Thyroid gland (tissue), 4 donors: ENCODE measurements around the gene MYL10. TPM values are rescaled to one million over a fixed set of nuclear protein-coding genes. Genes with fewer than 3 reads are reported as not detected.

Experiments
- DNase-seq, 2 donors: peaks; one replicate each; pipeline ENCODE4 v3.0.0-alpha.2; 2019
- H3K27ac ChIP-seq, 3 donors: fragments of 200-600 bp; sonication (generic); 1 replicate in 2 of 3; 2 replicates in 1 of 3; pipeline ENCODE4 v1.5.1; 2016 to 2019; ENCODE audit warnings: mild to moderate bottlenecking in 1 of 3, moderate library complexity in 1 of 3
- H3K27me3 ChIP-seq: fragments of 200-600 bp; sonication (generic); one replicate; pipeline ENCODE4 v1.5.1; 2019
- H3K36me3 ChIP-seq, 2 donors: fragments of 200-600 bp; sonication (generic); one replicate each; pipeline ENCODE4 v1.5.1; 2016 to 2019
- H3K4me1 ChIP-seq, 2 donors: fragments of 200-600 bp; sonication (generic); one replicate each; pipeline ENCODE4 v1.5.1; 2017 to 2019
- H3K4me3 ChIP-seq, 3 donors: fragments of 200-600 bp; sonication (generic); replicated peaks in 1 of 3; 1 replicate in 2 of 3; 2 replicates in 1 of 3; pipeline ENCODE4 v1.5.1; 2016; ENCODE audit warnings: mild to moderate bottlenecking in 1 of 3
- H3K9me3 ChIP-seq: fragments of 200-600 bp; sonication (generic); one replicate; pipeline ENCODE4 v1.5.1; 2017
- CTCF ChIP-seq, 6 experiments: fragments of 200-600 bp in 3 of 6; fragments of 450-650 bp in 3 of 6; sonication (generic) in 3 of 6; IDR thresholded peaks; one replicate each; pipeline ENCODE4 v1.5.1; 2016 to 2019; ENCODE audit warnings: antibody characterized with exemption in 6 of 6, mild to moderate bottlenecking in 2 of 6, inconsistent platforms in 1 of 6, moderate library complexity in 1 of 6
- POLR2A ChIP-seq, 2 donors: fragments of 450-650 bp; IDR thresholded peaks; one replicate each; pipeline ENCODE4 v1.6.1; 2017; ENCODE audit warnings: antibody characterized with exemption in 2 of 2, mild to moderate bottlenecking in 2 of 2, moderate library complexity in 1 of 2
- WGBS, 2 donors: methylation state at CpG; one replicate each; pipeline ENCODE4 v1.1.5; 2017; 5-methylcytosine and 5-hydroxymethylcytosine counted together
- intact Hi-C: fragments of 100-400 bp; cut with DNase I; formaldehyde crosslinking; loops from one replicate; pipeline ENCODE4 v1.15.1; 2023
- total RNA-seq, 4 donors: library from RNA; depleted of rRNA; stranded (reverse); fragments of >200 nt; gene quantifications; one replicate each; pipeline ENCODE4 v1.2.3, GENCODE V29; 2016

The MYL10 gene
- total RNA-seq, 4 donors from 2014 or later: not detected

GRCh38 chr7:101617451-101618206 is 11.5 kb downstream of the MYL10 start:
- intact Hi-C loops: no loop called here
- no peak for DNase-seq
- Histone ChIP-seq H3K4me1 (no peaks in the 10 kb centered on the region), H3K27ac (no peak overlapping the region), H3K36me3 (no peaks in the 10 kb centered on the region), H3K4me3 (no peak overlapping the region), H3K9me3 (no peaks in the 10 kb centered on the region), H3K27me3 (no peaks in the 10 kb centered on the region)
- WGBS, 2 donors: 87 to 94% methylated on average over 2 to 4 of the region's 4 CpGs
- TF ChIP-seq CTCF (IDR thresholded peaks at IDR 0.05): no peak
- TF ChIP-seq POLR2A (IDR thresholded peaks at IDR 0.05): no peak

DNA sequence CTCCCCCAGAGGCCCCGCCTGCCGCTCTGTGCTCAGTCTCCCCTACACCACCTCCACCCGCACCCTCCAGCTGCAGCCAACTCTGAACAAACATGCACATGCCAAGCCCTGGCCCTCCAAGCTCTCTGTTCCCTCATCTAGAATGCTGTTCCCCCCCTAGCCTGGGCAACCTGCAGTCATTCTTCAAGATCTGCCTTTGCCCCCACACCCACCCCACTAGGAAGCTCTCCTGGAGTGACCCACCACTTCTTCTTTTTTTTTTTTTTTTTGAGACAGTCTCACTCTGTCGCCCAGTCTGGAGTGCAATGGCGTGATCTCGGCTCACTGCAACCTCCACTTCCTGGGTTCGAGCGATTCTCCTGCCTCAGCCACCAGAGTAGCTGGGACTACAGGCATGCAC is 13.7 kb downstream of the MYL10 start:
- TF ChIP-seq CTCF (IDR thresholded peaks at IDR 0.05): no peak
- TF ChIP-seq POLR2A (IDR thresholded peaks at IDR 0.05): no peak
- Histone ChIP-seq H3K4me1 (no peaks in the 10 kb centered on the region), H3K27ac (no peak overlapping the region), H3K4me3 (no peak overlapping the region), H3K27me3 (no peaks in the 10 kb centered on the region), H3K9me3 (no peaks in the 10 kb centered on the region), H3K36me3 (no peaks in the 10 kb centered on the region)
- 88 to 92% methylated on average over 8 of the region's 8 CpGs for WGBS, 2 donors
- intact Hi-C loops: no loop called here
- DNase-seq: no peak

DNA sequence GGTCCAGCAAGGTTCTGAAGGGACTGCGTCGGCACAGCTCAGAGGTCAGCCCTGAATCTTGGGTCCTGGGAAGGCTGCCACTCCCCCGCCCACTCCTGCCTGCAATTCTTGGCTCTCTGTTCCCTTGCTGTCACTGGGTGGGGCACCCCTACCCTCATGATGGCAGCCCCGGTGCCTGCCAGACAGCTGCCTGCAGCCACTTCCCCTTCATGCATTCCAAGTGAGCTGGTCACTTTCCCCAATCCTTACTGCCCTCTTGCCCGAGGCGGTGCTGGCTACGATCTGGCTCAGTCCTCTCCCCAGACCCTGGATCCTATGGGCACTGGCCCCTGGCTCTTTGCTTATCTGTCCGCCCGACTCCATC is 14.2 kb downstream of the MYL10 start:
- intact Hi-C loops: no loop called here
- TF ChIP-seq POLR2A (IDR thresholded peaks at IDR 0.05): no peak
- TF ChIP-seq CTCF (IDR thresholded peaks at IDR 0.05): no peak
- H3K9me3 ChIP-seq: no peaks in the 10 kb centered on the region
- H3K4me3 ChIP-seq: no peak overlapping the region
- H3K36me3 ChIP-seq: no peaks in the 10 kb centered on the region
- H3K27me3 ChIP-seq: no peaks in the 10 kb centered on the region
- H3K4me1 ChIP-seq: no peaks in the 10 kb centered on the region
- WGBS, 2 donors: 63 to 68% methylated on average over 9 of the region's 9 CpGs
- no peak overlapping the region for H3K27ac ChIP-seq
- DNase-seq: no peak

GRCh38 chr7:101614098-101614938 is 14.8 kb downstream of the MYL10 start:
- no peak overlapping the region for H3K4me3 ChIP-seq
- WGBS, 2 donors: 78 to 82% methylated on average over 10 to 12 of the region's 13 CpGs
- H3K4me1 ChIP-seq: no peaks in the 10 kb centered on the region
- no peak for TF ChIP-seq POLR2A (IDR thresholded peaks at IDR 0.05)
- TF ChIP-seq CTCF (IDR thresholded peaks at IDR 0.05): no peak
- H3K27ac ChIP-seq: no peak overlapping the region
- no peaks in the 10 kb centered on the region for H3K36me3 ChIP-seq
- H3K27me3 ChIP-seq: no peaks in the 10 kb centered on the region
- no peaks in the 10 kb centered on the region for H3K9me3 ChIP-seq
- DNase-seq: no peak
- intact Hi-C loops: no loop called here
